A549 (cell line): ENCODE data around the gene HSPH1. TPM values are rescaled to one million over a fixed set of nuclear protein-coding genes. Genes with fewer than 3 reads are reported as not detected.

Source experiments
- ATAC-seq, 2 experiments: fragments of 200-7000 bp in 1 of 2; fragments of >200 bp in 1 of 2; cut with Nextera tagmentation in 1 of 2; cut with Tn5 transposase in 1 of 2; 3 replicates each; pipeline versions ENCODE4 v1.8.0 to v1.9.1; 2018 to 2020; ENCODE audit warnings: mild to moderate bottlenecking in 1 of 2, moderate library complexity in 1 of 2
- CTCF ChIA-PET: fragments of 300-600 bp; sonication (Branson Sonifier 250); formaldehyde crosslinking; extraction: SDS; loops from one replicate; lab custom pipeline; 2021; ENCODE audit warnings: antibody characterized with exemption, inconsistent platforms; lab: Yijun Ruan, JAX
- POLR2A ChIA-PET: fragments of 350-600 bp; formaldehyde crosslinking; extraction: SDS; loops from one replicate; lab custom pipeline; 2021; ENCODE audit warnings: antibody characterized with exemption, inconsistent platforms; lab: Yijun Ruan, JAX
- DNase-seq, 2 experiments: peaks; one replicate each; pipeline versions ENCODE4 v3.0.0 to v3.0.0-alpha.2; 2011 to 2016; ENCODE audit warnings: low read depth in 1 of 2, low spot score in 1 of 2
- FAIRE-seq: peaks from 2 replicates; lab custom pipeline; 2011; peaks lifted over from hg19 to GRCh38; lab: Jason Lieb, UNC
- H3K27ac ChIP-seq, 2 experiments: fragments of >200 bp; sonication (Bioruptor Twin); formaldehyde crosslinking; 3 replicates each; pipeline ENCODE4 v1.5.1; 2016 to 2017
- H3K4me1 ChIP-seq: fragments of >200 bp; sonication (Bioruptor Twin); formaldehyde crosslinking; 3 replicates; pipeline ENCODE4 v1.6.1; 2016
- H3K4me2 ChIP-seq: fragments of >200 bp; sonication (Bioruptor Twin); formaldehyde crosslinking; 3 replicates; pipeline ENCODE4 v1.6.1; 2016
- H3K4me3 ChIP-seq: fragments of >200 bp; sonication (Bioruptor Twin); formaldehyde crosslinking; 3 replicates; pipeline ENCODE4 v1.5.1; 2016
- H3K9me3 ChIP-seq: fragments of >200 bp; sonication (Bioruptor Twin); formaldehyde crosslinking; 3 replicates; pipeline ENCODE4 v1.6.1; 2016
- ATOH8 ChIP-seq: fragments of 250-450 bp; sonication (Bioruptor Pico); IDR thresholded peaks from 2 replicates; pipeline ENCODE4 v1.5.0; 2020; ENCODE audit warnings: low read depth, mild to moderate bottlenecking, moderate library complexity
- BHLHE40 ChIP-seq: IDR thresholded peaks from 2 replicates; pipeline ENCODE4 v1.6.1; 2012; ENCODE audit warnings: low read depth, low read length, inconsistent platforms
- CBX8 ChIP-seq: fragments of 200-600 bp; sonication (generic); IDR thresholded peaks from 2 replicates; pipeline ENCODE4 v1.6.1; 2016
- CHD2 ChIP-seq: fragments of 150-350 bp; IDR thresholded peaks from 2 replicates; pipeline ENCODE4 v1.6.1; 2014; ENCODE audit warnings: low read length; ENCODE audit not compliant: partially characterized antibody
- CHD4 ChIP-seq: fragments of 200-600 bp; sonication (generic); IDR thresholded peaks from 2 replicates; pipeline ENCODE4 v1.6.1; 2016; ENCODE audit warnings: antibody characterized with exemption, mild to moderate bottlenecking, borderline replicate concordance
- E2F6 ChIP-seq: IDR thresholded peaks from 2 replicates; pipeline ENCODE4 v1.6.1; 2012; ENCODE audit warnings: low read depth, borderline replicate concordance
- EHMT2 ChIP-seq: fragments of 200-600 bp; sonication (generic); IDR thresholded peaks from 2 replicates; pipeline ENCODE4 v1.6.1; 2016; ENCODE audit warnings: antibody characterized with exemption, low read depth, mild to moderate bottlenecking, moderate library complexity
- ESRRA ChIP-seq: fragments of 150-350 bp; IDR thresholded peaks from 2 replicates; pipeline ENCODE4 v1.6.1; 2014; ENCODE audit warnings: mild to moderate bottlenecking, low read length, borderline replicate concordance
- FOXS1 ChIP-seq: fragments of 250-450 bp; sonication (Bioruptor Pico); IDR thresholded peaks from 2 replicates; pipeline ENCODE4 v1.5.0; 2020; ENCODE audit warnings: mild to moderate bottlenecking, moderate library complexity
- GATA3 ChIP-seq: IDR thresholded peaks from 2 replicates; pipeline ENCODE4 v1.6.1; 2012; ENCODE audit warnings: borderline replicate concordance
- HDAC2 ChIP-seq: fragments of 200-600 bp; sonication (generic); IDR thresholded peaks from 2 replicates; pipeline ENCODE4 v1.6.1; 2016
- HMGXB4 ChIP-seq: fragments of 250-450 bp; sonication (Bioruptor Pico); IDR thresholded peaks from 2 replicates; pipeline ENCODE4 v1.5.0; 2021; ENCODE audit warnings: mild to moderate bottlenecking, moderate library complexity, borderline replicate concordance
- HOXB13 ChIP-seq: fragments of 250-450 bp; sonication (Bioruptor Pico); IDR thresholded peaks from 2 replicates; pipeline ENCODE4 v1.5.0; 2020; ENCODE audit warnings: low read depth, mild to moderate bottlenecking, moderate library complexity
- MAFK ChIP-seq: fragments of 450-650 bp; IDR thresholded peaks from 2 replicates; pipeline ENCODE4 v1.6.1; 2014; ENCODE audit not compliant: partially characterized antibody
- MAX ChIP-seq: IDR thresholded peaks from 2 replicates; pipeline ENCODE4 v1.6.1; 2012
- NPAS2 ChIP-seq: fragments of 250-450 bp; sonication (Bioruptor Pico); IDR thresholded peaks from 2 replicates; pipeline ENCODE4 v1.8.0; 2022; ENCODE audit warnings: mild to moderate bottlenecking, moderate library complexity, borderline replicate concordance
- NR3C1 ChIP-seq: fragments of >200 bp; sonication (Bioruptor Twin); formaldehyde crosslinking; IDR thresholded peaks from 3 replicates; pipeline ENCODE4 v1.6.1; 2017
- PHF8 ChIP-seq: fragments of 200-600 bp; sonication (generic); IDR thresholded peaks from 2 replicates; pipeline ENCODE4 v1.6.1; 2016; ENCODE audit warnings: low read depth, mild to moderate bottlenecking, antibody characterized with exemption, moderate library complexity, borderline replicate concordance
- POLR2A ChIP-seq: IDR thresholded peaks from 2 replicates; pipeline ENCODE4 v1.6.1; 2012; ENCODE audit warnings: mild to moderate bottlenecking, low read length
- RAD21 ChIP-seq, 2 experiments: fragments of >200 bp in 1 of 2; sonication (Bioruptor Twin) in 1 of 2; formaldehyde crosslinking in 1 of 2; IDR thresholded peaks in 1 of 2; conservative IDR thresholded peaks in 1 of 2; 2 replicates in 1 of 2; 3 replicates in 1 of 2; pipeline ENCODE4 v1.6.1; 2012 to 2018; ENCODE audit warnings: inconsistent platforms in 1 of 2
- RARB ChIP-seq: fragments of 250-450 bp; sonication (Bioruptor Pico); IDR thresholded peaks from 2 replicates; pipeline ENCODE4 v1.8.0; 2021; ENCODE audit warnings: mild to moderate bottlenecking, moderate library complexity
- RNF2 ChIP-seq: fragments of 200-600 bp; sonication (generic); IDR thresholded peaks from 2 replicates; pipeline ENCODE4 v1.6.1; 2016; ENCODE audit warnings: low read depth, mild to moderate bottlenecking, antibody characterized with exemption, moderate library complexity, borderline replicate concordance
- SMC3 ChIP-seq: fragments of >200 bp; sonication (Bioruptor Twin); formaldehyde crosslinking; IDR thresholded peaks from 3 replicates; pipeline ENCODE4 v1.6.1; 2018; ENCODE audit warnings: inconsistent platforms
- ZFP36 ChIP-seq: fragments of 450-650 bp; IDR thresholded peaks from 2 replicates; pipeline ENCODE4 v1.6.1; 2014; ENCODE audit warnings: borderline replicate concordance; ENCODE audit not compliant: partially characterized antibody
- ZNF302 ChIP-seq: fragments of 250-450 bp; sonication (Bioruptor Pico); IDR thresholded peaks from 2 replicates; pipeline ENCODE4 v1.9.0; 2021; ENCODE audit warnings: inconsistent platforms, mild to moderate bottlenecking, moderate library complexity
- WGBS: methylation state at CpG from one replicate; pipeline ENCODE4 v1.1.6; 2017; ENCODE audit errors: missing lambda C conversion rate; 5-methylcytosine and 5-hydroxymethylcytosine counted together
- polyA plus RNA-seq, 4 experiments: library from polyadenylated mRNA; depleted of rRNA in 3 of 4; stranded (reverse); fragments of >200 nt; fragmentation: RNase III in 1 of 4; extraction: RNeasy Plus Mini Kit Qiagen cat#74134 plus additional on column Dnase treatment in 1 of 4; gene quantifications; 2 replicates in 3 of 4; 3 replicates in 1 of 4; pipeline ENCODE4 v1.2.3, GENCODE V29; 2011 to 2017

HSPH1 gene
- polyA plus RNA-seq, 2 of the 4 experiments (the other 2 are of a cell fraction) = 110 to 141 TPM

- ATAC-seq = no peak
- WGBS = 68% methylated on average over 9 of the region's 10 CpGs
- H3K27ac ChIP-seq = no peak overlapping the region
- DNase-seq = no peak
- no peaks in the 10 kb centered on the region for H3K9me3 ChIP-seq
- H3K4me3 ChIP-seq = no peak overlapping the region
- POLR2A ChIA-PET = no interaction called here
- FAIRE-seq = no peak
- no peak overlapping the region for H3K4me2 ChIP-seq
- CTCF ChIA-PET = no interaction called here
- TF ChIP-seq MAX (no peak), CHD4 (no peak), HOXB13 (no peak), NPAS2 (no peak), EHMT2 (no peak), RARB (CRISPR knock-in tag) (no peak)
- H3K4me1 ChIP-seq = no peaks in the 10 kb centered on the region
These were observed 51.1 kb downstream of the HSPH1 start for GRCh38 chr13:31110617-31111016.

- ChIA-PET POLR2A (no interaction called here), CTCF (no interaction called here)
- H3K27ac ChIP-seq = no peak overlapping the region
- H3K4me2 ChIP-seq = no peak overlapping the region
- ATAC-seq (no peak), FAIRE-seq (no peak), DNase-seq (no peak)
- WGBS = 49% methylated on average over 2 of the region's 7 CpGs
- no peaks in the 10 kb centered on the region for H3K4me1 ChIP-seq
- TF ChIP-seq BHLHE40 = no peak
- TF ChIP-seq NR3C1 = no peak
- TF ChIP-seq RAD21 (conservative IDR thresholded peaks at IDR 0.05 in 1 of 2, IDR thresholded peaks at IDR 0.05 in 1 of 2) = no peak
- no peak for TF ChIP-seq POLR2A
- no peak for TF ChIP-seq GATA3
- TF ChIP-seq HOXB13 = no peak
- TF ChIP-seq PHF8 = no peak
- no peak for TF ChIP-seq CBX8
- TF ChIP-seq NPAS2 = no peak
- TF ChIP-seq RARB (CRISPR knock-in tag) = no peak
- no peak for TF ChIP-seq HMGXB4 (CRISPR knock-in tag)
- no peak for TF ChIP-seq E2F6
- H3K4me3 ChIP-seq = no peak overlapping the region
- no peaks in the 10 kb centered on the region for H3K9me3 ChIP-seq
These were observed 51.5 kb downstream of the HSPH1 start for GRCh38 chr13:31110169-31110568.

GRCh38 chr13:31107109-31107508 lies 54.6 kb downstream of the HSPH1 start:
- 95% methylated on average over 1 of the region's 1 CpG for WGBS

GRCh38 chr13:31105856-31106255 lies 55.8 kb downstream of the HSPH1 start:
- no peaks in the 10 kb centered on the region for H3K4me1 ChIP-seq
- WGBS = 77% methylated on average over 3 of the region's 3 CpGs
- no peaks in the 10 kb centered on the region for H3K9me3 ChIP-seq
- no peak overlapping the region for H3K4me2 ChIP-seq
- DNase-seq = no peak
- ChIA-PET CTCF (interaction anchor here (1.1 kb wide), 1 partner anchor 17 kb away, joined by 5 read pairs; no protein-coding TSS in a partner anchor), POLR2A (no interaction called here)
- H3K4me3 ChIP-seq = no peak overlapping the region
- no peak overlapping the region for H3K27ac ChIP-seq
- no peak for ATAC-seq
- no peak for FAIRE-seq
- TF ChIP-seq HMGXB4 (CRISPR knock-in tag) (no peak), FOXS1 (CRISPR knock-in tag) (no peak), GATA3 (no peak), CHD2 (no peak), SMC3 (no peak), RARB (CRISPR knock-in tag) (no peak), ZNF302 (CRISPR knock-in tag) (no peak), MAFK (no peak), RNF2 (no peak), MAX (no peak), ZFP36 (no peak), ESRRA (no peak)

More at GRCh38 chr13:31107109-31107508, 54.6 kb downstream of the HSPH1 start:
- H3K4me2 ChIP-seq = no peak overlapping the region
- H3K9me3 ChIP-seq = no peaks in the 10 kb centered on the region
- H3K4me1 ChIP-seq = no peaks in the 10 kb centered on the region
- ATAC-seq (no peak), FAIRE-seq (no peak), DNase-seq (no peak)
- no peak overlapping the region for H3K4me3 ChIP-seq
- POLR2A ChIA-PET = no interaction called here
- CTCF ChIA-PET = no interaction called here
- H3K27ac ChIP-seq = no peak overlapping the region
- TF ChIP-seq ZFP36 (no peak), ATOH8 (CRISPR knock-in tag) (no peak), HDAC2 (no peak), CBX8 (no peak)
